ENCODE results near the gene THSD4.

- TF ChIP-seq POLR2AphosphoS5 (IDR thresholded peaks at IDR 0.05; ENCODE audit: borderline replicate concordance, low read depth, low read length) (no peak), EZH2 (IDR thresholded peaks at IDR 0.05) (no peak), FOXP2 (optimal IDR thresholded peaks at IDR 0.05; ENCODE audit: control extremely low read depth, extremely low read length, insufficient read depth) (no peak)
Measured at GRCh38 chr15:71530116-71530515, 414.8 kb downstream of the THSD4 start.

All from SK-N-MC (cell line).